MCF 10A (cell line): Measurements from ENCODE around the gene OR2D2. TPM values are rescaled to one million over a fixed set of nuclear protein-coding genes. Genes with fewer than 3 reads are reported as not detected.
A peak's percentile ranks its signal among the peaks of the same experiment; 100 is the strongest.
"Not testable (repeated sequence)": the region's sequence is repeated elsewhere in the genome, so short reads cannot be mapped to it uniquely, and the experiment has no call there.

Source experiments
- BruUV-seq: library from RNA; stranded (reverse); fragments of 400-500 nt; replicated peaks from 2 replicates; lab custom pipeline; 2021; lab: Mats Ljungman, UMichigan
- CTCF ChIA-PET: fragments of 300-600 bp; sonication (Branson Sonifier 250); formaldehyde crosslinking; extraction: SDS; loops from one replicate; lab custom pipeline; 2021; ENCODE audit warnings: antibody characterized with exemption, inconsistent platforms; lab: Yijun Ruan, JAX
- POLR2A ChIA-PET: fragments of 300-600, 350-650 bp; sonication (Branson Sonifier 250); formaldehyde crosslinking; extraction: SDS; loops from one replicate; lab custom pipeline; 2020; ENCODE audit warnings: antibody characterized with exemption, inconsistent platforms; lab: Yijun Ruan, JAX
- DNase-seq: peaks from one replicate; pipeline ENCODE4 v3.0.0-alpha.2; 2018; ENCODE audit not compliant: unreplicated experiment
- H3K27ac Mint-ChIP-seq: one replicate; pipeline ENCODE4 v1.8.0; 2022; ENCODE audit warnings: mild to moderate bottlenecking, low read depth, mixed read lengths; ENCODE audit not compliant: unreplicated experiment
- H3K27me3 Mint-ChIP-seq: one replicate; pipeline ENCODE4 v1.8.0; 2022; ENCODE audit warnings: mixed read lengths; ENCODE audit not compliant: insufficient read depth, unreplicated experiment
- H3K36me3 Mint-ChIP-seq: one replicate; pipeline ENCODE4 v1.8.0; 2022; ENCODE audit warnings: mild to moderate bottlenecking, moderate library complexity, mixed read lengths; ENCODE audit not compliant: insufficient read depth, unreplicated experiment
- H3K4me1 Mint-ChIP-seq: one replicate; pipeline ENCODE4 v1.8.0; 2022; ENCODE audit warnings: mixed read lengths; ENCODE audit not compliant: insufficient read depth, unreplicated experiment
- H3K4me3 Mint-ChIP-seq: one replicate; pipeline ENCODE4 v1.8.0; 2022; ENCODE audit warnings: mild to moderate bottlenecking, moderate library complexity, mixed read lengths; ENCODE audit not compliant: unreplicated experiment
- H3K9me3 Mint-ChIP-seq: one replicate; pipeline ENCODE4 v1.8.0; 2022; ENCODE audit warnings: mixed read lengths; ENCODE audit not compliant: unreplicated experiment
- CTCF ChIP-seq: fragments of 200-600 bp; IDR thresholded peaks from one replicate; pipeline ENCODE4 v1.8.0; 2022; ENCODE audit warnings: antibody characterized with exemption, mild to moderate bottlenecking; ENCODE audit not compliant: unreplicated experiment
- intact Hi-C: fragments of 100-400 bp; cut with micrococcal nuclease; formaldehyde crosslinking; loops from 2 replicates; pipeline ENCODE4 v1.14.1; 2022
- total RNA-seq: library from RNA; stranded (reverse); gene quantifications from 2 replicates; pipeline ENCODE4 v1.2.3, GENCODE V29; 2022

The OR2D2 gene
- total RNA-seq, 1 experiment from 2014 or later = 0.56 TPM

- Mint-ChIP-seq H3K9me3 (no peaks in the 10 kb centered on the region), H3K27me3 (no peaks in the 10 kb centered on the region), H3K4me3 (no peak overlapping the region), H3K36me3 (no peaks in the 10 kb centered on the region), H3K27ac (no peak overlapping the region), H3K4me1 (no peaks in the 10 kb centered on the region)
- CTCF ChIA-PET = no interaction called here
- intact Hi-C loops = no loop called here
- DNase-seq = peak; percentile 27
- no TSS peak for BruUV-seq
- POLR2A ChIA-PET = no interaction called here
- no peak for TF ChIP-seq CTCF
Measured at GRCh38 chr11:6911948-6912347, 19.6 kb upstream of the OR2D2 start.

GRCh38 chr11:6911378-6911777 lies 19.1 kb upstream of the OR2D2 start:
- Mint-ChIP-seq H3K27ac (no peak overlapping the region), H3K36me3 (no peaks in the 10 kb centered on the region), H3K9me3 (no peaks in the 10 kb centered on the region), H3K4me1 (no peaks in the 10 kb centered on the region), H3K4me3 (no peak overlapping the region), H3K27me3 (no peaks in the 10 kb centered on the region)
- ChIA-PET CTCF (no interaction called here), POLR2A (no interaction called here)
- BruUV-seq = no TSS peak
- intact Hi-C loops = no loop called here
- no peak for TF ChIP-seq CTCF
- DNase-seq = no peak

GRCh38 chr11:6904804-6905203 lies 12.5 kb upstream of the OR2D2 start:
- H3K4me1 Mint-ChIP-seq, POLR2A ChIA-PET, H3K4me3 Mint-ChIP-seq, DNase-seq, H3K36me3 Mint-ChIP-seq, intact Hi-C loops, H3K9me3 Mint-ChIP-seq, H3K27ac Mint-ChIP-seq, CTCF ChIA-PET, BruUV-seq, H3K27me3 Mint-ChIP-seq: not testable (repeated sequence)

- no peaks in the 10 kb centered on the region for H3K27me3 Mint-ChIP-seq
- DNase-seq = peak; percentile 15
Measured at GRCh38 chr11:6900327-6900999, 8.2 kb upstream of the OR2D2 start.

More at GRCh38 chr11:6900327-6900999, 8.2 kb upstream of the OR2D2 start:
- intact Hi-C loops = no loop called here
- H3K36me3 Mint-ChIP-seq = no peaks in the 10 kb centered on the region
- POLR2A ChIA-PET = interaction anchor here (0.6 to 1.2 kb wide), 2 partner anchors 26 to 428 kb away, joined by 3 to 4 read pairs; partner anchors contain the start of gene ZNF215
- no peak for TF ChIP-seq CTCF
- no peaks in the 10 kb centered on the region for H3K4me1 Mint-ChIP-seq
- H3K4me3 Mint-ChIP-seq = no peak overlapping the region
- no TSS peak for BruUV-seq
- H3K27ac Mint-ChIP-seq = no peak overlapping the region
- no peaks in the 10 kb centered on the region for H3K9me3 Mint-ChIP-seq
- CTCF ChIA-PET = interaction anchor here (0.5 to 1.3 kb wide), 5 partner anchors 9 to 544 kb away, joined by 3 to 6 read pairs (median 3); partner anchors contain the start of gene OR10A2
